GM18517 (cell line): Measurements from ENCODE around the gene HOXC4.
"Not testable (repeated sequence)": the region's sequence is repeated elsewhere in the genome, so short reads cannot be mapped to it uniquely, and the experiment has no call there.

ENCODE experiments used
- ATAC-seq: cut with Tn5 transposase; IDR thresholded peaks from one replicate; pipeline ENCODE4 v1.9.1; 2021; ENCODE audit warnings: mild to moderate bottlenecking, moderate library complexity; ENCODE audit not compliant: unreplicated experiment

HOXC4 gene

GRCh38 chr12:54039417-54040147 lies 14.1 kb upstream of the HOXC4 start:
- no peak for ATAC-seq

GRCh38 chr12:54040148-54040494 lies 13.5 kb upstream of the HOXC4 start:
- ATAC-seq = no peak

- ATAC-seq = no peak
Measured at GRCh38 chr12:54040648-54041047, 13.0 kb upstream of the HOXC4 start.

GRCh38 chr12:54041097-54041690 lies 12.4 kb upstream of the HOXC4 start:
- no peak for ATAC-seq

GRCh38 chr12:54042033-54042432 lies 11.6 kb upstream of the HOXC4 start:
- ATAC-seq = not testable (repeated sequence)

- ATAC-seq = no peak
Measured at GRCh38 chr12:54042970-54043853, 10.4 kb upstream of the HOXC4 start.

GRCh38 chr12:54044425-54045103 lies 9.1 kb upstream of the HOXC4 start:
- ATAC-seq = no peak

- no peak for ATAC-seq
Measured at GRCh38 chr12:54045401-54045800, 8.2 kb upstream of the HOXC4 start.

- no peak for ATAC-seq
Measured at GRCh38 chr12:54045868-54046521, 7.6 kb upstream of the HOXC4 start.

GRCh38 chr12:54046809-54047159 lies 6.9 kb upstream of the HOXC4 start:
- no peak for ATAC-seq

GRCh38 chr12:54047160-54047963 lies 6.3 kb upstream of the HOXC4 start:
- ATAC-seq = no peak

GRCh38 chr12:54047964-54048303 lies 5.7 kb upstream of the HOXC4 start:
- ATAC-seq = no peak

GRCh38 chr12:54048406-54049093 lies 5.1 kb upstream of the HOXC4 start:
- no peak for ATAC-seq

GRCh38 chr12:54049108-54049507 lies 4.5 kb upstream of the HOXC4 start:
- no peak for ATAC-seq

- no peak for ATAC-seq
Measured at GRCh38 chr12:54050482-54050810, 3.2 kb upstream of the HOXC4 start.

GRCh38 chr12:54051026-54051842 lies 2.4 kb upstream of the HOXC4 start:
- ATAC-seq = no peak

- no peak for ATAC-seq
Measured at GRCh38 chr12:54051874-54052437, 1.7 kb upstream of the HOXC4 start.

- peak; percentile 20 for ATAC-seq
Measured at GRCh38 chr12:54052438-54053002, 1.1 kb upstream of the HOXC4 start.
